ENCODE data around the gene HMGXB4.

HMGXB4 gene

GRCh38 chr22:35296051-35296450 is 38.8 kb downstream of the HMGXB4 start:
- no peaks in the 10 kb centered on the region for H3K27me3 ChIP-seq (ENCODE audit: insufficient read depth, low read length)
- H3K9me2 ChIP-seq (ENCODE audit: low read depth, low read length), result no peaks in the 10 kb centered on the region
- no peaks in the 10 kb centered on the region for H4K20me1 ChIP-seq (ENCODE audit: insufficient read depth, low read length)
- TF ChIP-seq CTCF (IDR thresholded peaks at IDR 0.05; ENCODE audit: low read length) (no peak), EZH2 (IDR thresholded peaks at IDR 0.05; ENCODE audit: borderline replicate concordance, low read length) (no peak)
- peaks cover 53% of the 10 kb centered on the region for H3K36me3 ChIP-seq (ENCODE audit: insufficient read depth, low read length)
- no peak overlapping the region for H3K9ac ChIP-seq (ENCODE audit: low read length)
- H3K79me2 ChIP-seq (ENCODE audit: insufficient read depth, low read length), result no peaks in the 10 kb centered on the region
- H3K4me1 ChIP-seq (ENCODE audit: insufficient read depth, low read length, severe bottlenecking), result peaks cover 16% of the 10 kb centered on the region
- H3K9me3 ChIP-seq (ENCODE audit: low read length), result no peaks in the 10 kb centered on the region
- no peak overlapping the region for H3K27ac ChIP-seq (ENCODE audit: low read depth, low read length, poor library complexity, severe bottlenecking)
- H3F3A ChIP-seq (ENCODE audit: insufficient read depth, low read length), result no peaks in the 10 kb centered on the region
- no peak overlapping the region for H2AFZ ChIP-seq (ENCODE audit: low read length)
- H3K4me3 ChIP-seq (ENCODE audit: low read depth, low read length, poor library complexity, severe bottlenecking), result no peak overlapping the region
- H3K4me2 ChIP-seq (ENCODE audit: low read length), result no peak overlapping the region

GRCh38 chr22:35299217-35299672 is 42.0 kb downstream of the HMGXB4 start:
- peak overlapping the region; percentile 73 for H3K27ac ChIP-seq (ENCODE audit: low read depth, low read length, poor library complexity, severe bottlenecking)
- no peaks in the 10 kb centered on the region for H3K9me3 ChIP-seq (ENCODE audit: low read length)
- no peak overlapping the region for H2AFZ ChIP-seq (ENCODE audit: low read length)
- no peaks in the 10 kb centered on the region for H3F3A ChIP-seq (ENCODE audit: insufficient read depth, low read length)
- no peaks in the 10 kb centered on the region for H3K9me2 ChIP-seq (ENCODE audit: low read depth, low read length)
- H3K36me3 ChIP-seq (ENCODE audit: insufficient read depth, low read length), result peaks cover 22% of the 10 kb centered on the region
- H3K9ac ChIP-seq (ENCODE audit: low read length), result peak overlapping the region; percentile 91
- TF ChIP-seq CTCF (IDR thresholded peaks at IDR 0.05; ENCODE audit: low read length), result peak; percentile 38; the same call in 1 of the 2 replicates
- no peak for TF ChIP-seq EZH2 (IDR thresholded peaks at IDR 0.05; ENCODE audit: borderline replicate concordance, low read length)
- peak overlapping the region; percentile 94 for H3K4me3 ChIP-seq (ENCODE audit: low read depth, low read length, poor library complexity, severe bottlenecking)
- H3K4me2 ChIP-seq (ENCODE audit: low read length), result peak overlapping the region; percentile 100
- no peaks in the 10 kb centered on the region for H4K20me1 ChIP-seq (ENCODE audit: insufficient read depth, low read length)
- H3K79me2 ChIP-seq (ENCODE audit: insufficient read depth, low read length), result no peaks in the 10 kb centered on the region
- H3K4me1 ChIP-seq (ENCODE audit: insufficient read depth, low read length, severe bottlenecking), result peaks cover 19% of the 10 kb centered on the region
- no peaks in the 10 kb centered on the region for H3K27me3 ChIP-seq (ENCODE audit: insufficient read depth, low read length)

- Histone ChIP-seq H3K9me2 (ENCODE audit: low read depth, low read length) (no peaks in the 10 kb centered on the region), H3K36me3 (ENCODE audit: insufficient read depth, low read length) (peaks cover 17% of the 10 kb centered on the region), H3K4me1 (ENCODE audit: insufficient read depth, low read length, severe bottlenecking) (peaks cover 19% of the 10 kb centered on the region), H2AFZ (ENCODE audit: low read length) (no peak within 1 kb of the TSS), H3K9ac (ENCODE audit: low read length) (peak within 1 kb of the TSS; percentile 91), H3K9me3 (ENCODE audit: low read length) (no peaks in the 10 kb centered on the region), H3K4me2 (ENCODE audit: low read length) (peak within 1 kb of the TSS; percentile 100), H4K20me1 (ENCODE audit: insufficient read depth, low read length) (no peaks in the 10 kb centered on the region), H3K79me2 (ENCODE audit: insufficient read depth, low read length) (no peaks in the 10 kb centered on the region), H3K27ac (ENCODE audit: low read depth, low read length, poor library complexity, severe bottlenecking) (peak within 1 kb of the TSS; percentile 73), H3F3A (ENCODE audit: insufficient read depth, low read length) (no peaks in the 10 kb centered on the region), H3K27me3 (ENCODE audit: insufficient read depth, low read length) (no peaks in the 10 kb centered on the region), H3K4me3 (ENCODE audit: low read depth, low read length, poor library complexity, severe bottlenecking) (peak within 1 kb of the TSS; percentile 94)
- TF ChIP-seq EZH2 (IDR thresholded peaks at IDR 0.05; ENCODE audit: borderline replicate concordance, low read length) (no peak), CTCF (IDR thresholded peaks at IDR 0.05; ENCODE audit: low read length) (no peak)
Measured at GRCh38 chr22:35299673-35300499, 42.6 kb downstream of the HMGXB4 start, which contains the start of gene TOM1. TOM1 (plus strand) TSS chr22:35299894; CDS start chr22:35299929, 35 bp downstream.

Measured in OCI-LY1 (cell line).